Spinal cord (tissue), 10 donors: ENCODE measurements around the gene HM13. TPM values are rescaled to one million over a fixed set of nuclear protein-coding genes. Genes with fewer than 3 reads are reported as not detected.

Experiments used
- DNase-seq, 6 donors: peaks; one replicate each; pipeline versions ENCODE4 v3.0.0 to v3.0.0-alpha.2; 2013 to 2015; ENCODE audit warnings: low spot score in 6 of 6, low read depth in 4 of 6
- H3K27ac ChIP-seq: one replicate; pipeline ENCODE4 v1.5.1; 2013; ENCODE audit warnings: low read depth, low read length, control low read depth
- H3K27me3 ChIP-seq: one replicate; pipeline ENCODE4 v1.6.1; 2013; ENCODE audit warnings: low read length; ENCODE audit not compliant: control insufficient read depth, insufficient read depth
- H3K36me3 ChIP-seq: one replicate; pipeline ENCODE4 v1.6.1; 2013; ENCODE audit warnings: low read length; ENCODE audit not compliant: control insufficient read depth, insufficient read depth
- H3K4me1 ChIP-seq: one replicate; pipeline ENCODE4 v1.6.1; 2013; ENCODE audit warnings: low read length; ENCODE audit not compliant: control insufficient read depth, insufficient read depth
- H3K4me3 ChIP-seq: one replicate; pipeline ENCODE4 v1.5.1; 2013; ENCODE audit warnings: low read depth, low read length, control low read depth
- H3K9me3 ChIP-seq: one replicate; pipeline ENCODE4 v1.6.1; 2013; ENCODE audit warnings: low read length; ENCODE audit not compliant: control insufficient read depth, insufficient read depth
- WGBS: methylation state at CpG from one replicate; pipeline ENCODE4 v1.1.5; 2013; ENCODE audit warnings: missing lambda C conversion rate; ENCODE audit not compliant: insufficient coverage; 5-methylcytosine and 5-hydroxymethylcytosine counted together
- polyA plus RNA-seq, 2 donors: library from polyadenylated mRNA; unstranded; fragments of 120-200 nt; gene quantifications; one replicate each; pipeline ENCODE4 v1.2.1, GENCODE V29; 2013; ENCODE audit not compliant: insufficient read length in 2 of 2
- total RNA-seq, 2 donors: library from RNA; depleted of rRNA in 1 of 2; stranded (reverse); fragments of 120-200 nt in 1 of 2; fragments of >200 nt in 1 of 2; gene quantifications; one replicate each; pipeline versions ENCODE4 v1.2.3 to v1.2.4, GENCODE V29; 2013 to 2014
- donor health status: healthy.

HM13 gene
- total and polyA plus RNA-seq, 4 donors, result 40.5 to 137 (median 85.0) TPM

DNA sequence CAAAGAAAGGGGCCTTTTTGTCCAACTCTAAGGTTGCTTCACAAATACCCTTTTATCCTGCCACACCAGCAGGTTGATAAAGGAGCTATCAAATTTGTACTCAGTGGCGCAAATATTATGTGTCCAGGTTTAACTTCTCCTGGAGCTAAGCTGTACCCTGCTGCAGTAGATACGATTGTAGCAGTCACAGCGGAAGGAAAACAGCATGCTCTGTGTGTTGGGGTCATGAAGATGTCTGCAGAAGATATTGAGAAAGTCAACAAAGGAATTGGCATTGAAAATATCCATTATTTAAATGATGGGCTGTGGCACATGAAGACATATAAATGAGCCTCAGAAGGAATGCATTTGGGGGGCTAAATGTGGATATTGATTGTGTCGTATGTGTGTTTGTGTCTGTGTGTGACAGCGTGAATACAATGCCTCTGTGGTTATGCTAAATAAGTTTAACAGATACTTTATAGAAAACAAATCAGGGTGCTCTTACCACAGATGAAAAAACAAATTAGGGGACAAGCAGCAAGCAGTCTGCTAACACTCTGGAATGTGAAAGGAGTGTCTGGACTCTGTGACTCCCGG, 33.6 kb downstream of the HM13 start:
- no peak overlapping the region for H3K27ac ChIP-seq
- H3K36me3 ChIP-seq, result peaks cover 66% of the 10 kb centered on the region
- WGBS, result 72% methylated on average over 2 of the region's 6 CpGs

DNA sequence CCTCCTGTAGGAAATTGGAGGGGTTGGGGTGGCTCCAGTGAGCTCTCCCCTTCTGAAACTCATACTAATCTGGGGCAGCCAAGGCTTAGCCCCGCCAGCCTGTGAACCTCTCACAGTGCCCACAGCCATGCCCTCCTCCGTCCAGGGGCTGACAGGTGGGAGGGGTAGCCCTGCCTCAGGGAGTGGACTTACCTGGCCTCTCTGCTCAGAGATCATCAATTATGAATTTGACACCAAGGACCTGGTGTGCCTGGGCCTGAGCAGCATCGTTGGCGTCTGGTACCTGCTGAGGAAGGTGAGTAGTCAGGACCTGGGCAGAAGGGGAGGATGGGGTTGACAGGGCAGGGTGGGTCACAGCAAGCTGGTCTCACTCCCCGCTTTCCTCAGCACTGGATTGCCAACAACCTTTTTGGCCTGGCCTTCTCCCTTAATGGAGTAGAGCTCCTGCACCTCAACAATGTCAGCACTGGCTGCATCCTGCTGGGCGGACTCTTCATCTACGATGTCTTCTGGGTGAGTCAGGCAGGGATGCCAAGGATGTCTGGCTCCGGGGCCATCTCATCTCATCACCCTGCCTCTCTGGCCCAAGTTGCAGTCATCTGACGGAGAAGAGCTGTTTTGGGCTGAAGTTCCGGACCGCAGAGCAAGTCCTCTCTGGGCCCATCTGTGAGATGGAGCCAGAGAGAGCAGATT, 34.7 kb downstream of the HM13 start:
- Histone ChIP-seq H3K36me3 (peaks cover 65% of the 10 kb centered on the region), H3K27me3 (no peaks in the 10 kb centered on the region), H3K4me3 (no peak overlapping the region), H3K9me3 (no peaks in the 10 kb centered on the region), H3K4me1 (peaks cover 20% of the 10 kb centered on the region), H3K27ac (no peak overlapping the region)
- DNase-seq, result no peak
- WGBS, result 95% methylated on average over 11 of the region's 11 CpGs

More for the DNA sequence above, 33.6 kb downstream of the HM13 start:
- H3K9me3 ChIP-seq, result no peaks in the 10 kb centered on the region
- no peaks in the 10 kb centered on the region for H3K27me3 ChIP-seq
- DNase-seq, result no peak
- H3K4me1 ChIP-seq, result peaks cover 22% of the 10 kb centered on the region
- H3K4me3 ChIP-seq, result peak overlapping the region; percentile 60

DNA sequence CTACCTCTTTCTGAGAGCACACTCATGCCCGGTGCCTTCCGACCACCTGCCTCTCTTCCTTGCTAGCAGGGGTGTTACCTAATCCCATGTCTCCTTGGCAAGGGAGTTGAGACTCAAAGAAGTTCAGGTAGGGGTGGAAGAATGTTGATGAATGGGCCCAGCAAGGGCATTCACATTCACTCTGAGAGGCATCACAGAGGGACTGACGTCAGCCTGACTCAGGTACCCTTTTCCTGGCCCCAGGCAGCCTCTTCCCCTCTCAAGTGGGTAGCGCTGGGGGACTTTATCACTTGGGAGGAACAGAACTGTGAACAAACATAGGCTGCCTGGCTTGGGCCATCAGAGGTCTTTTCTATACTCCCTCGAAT, 35.3 kb downstream of the HM13 start:
- peaks cover 67% of the 10 kb centered on the region for H3K36me3 ChIP-seq
- no peak for DNase-seq
- H3K27me3 ChIP-seq, result no peaks in the 10 kb centered on the region
- WGBS, result 87% methylated on average over 3 of the region's 5 CpGs
- no peak overlapping the region for H3K4me3 ChIP-seq
- no peaks in the 10 kb centered on the region for H3K9me3 ChIP-seq
- peaks cover 18% of the 10 kb centered on the region for H3K4me1 ChIP-seq
- no peak overlapping the region for H3K27ac ChIP-seq

DNA sequence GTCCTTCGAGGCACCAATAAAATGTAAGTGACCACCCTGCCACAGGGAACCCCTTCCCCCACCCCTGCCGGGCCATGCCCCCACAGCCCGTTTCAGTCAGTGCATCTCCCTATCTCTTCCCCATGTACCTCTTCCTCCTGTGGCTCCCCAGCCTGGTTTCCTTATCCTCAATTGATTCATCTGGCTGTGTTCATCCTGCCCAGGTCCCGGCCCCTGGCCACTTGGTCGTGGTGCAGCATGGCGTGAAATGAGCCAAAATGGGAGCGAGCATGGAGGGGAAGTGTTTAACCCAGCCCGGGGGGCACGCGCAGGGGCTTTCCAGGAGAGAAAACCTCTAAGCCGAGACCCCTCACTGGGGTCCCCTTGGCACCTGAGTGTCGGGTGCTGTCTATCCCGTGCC, 35.9 kb downstream of the HM13 start:
- Histone ChIP-seq H3K9me3 (no peaks in the 10 kb centered on the region), H3K27ac (no peak overlapping the region), H3K27me3 (no peaks in the 10 kb centered on the region), H3K4me3 (no peak overlapping the region), H3K4me1 (peaks cover 18% of the 10 kb centered on the region), H3K36me3 (peaks cover 73% of the 10 kb centered on the region)
- DNase-seq, result no peak
- WGBS, result 94% methylated on average over 10 of the region's 13 CpGs

DNA sequence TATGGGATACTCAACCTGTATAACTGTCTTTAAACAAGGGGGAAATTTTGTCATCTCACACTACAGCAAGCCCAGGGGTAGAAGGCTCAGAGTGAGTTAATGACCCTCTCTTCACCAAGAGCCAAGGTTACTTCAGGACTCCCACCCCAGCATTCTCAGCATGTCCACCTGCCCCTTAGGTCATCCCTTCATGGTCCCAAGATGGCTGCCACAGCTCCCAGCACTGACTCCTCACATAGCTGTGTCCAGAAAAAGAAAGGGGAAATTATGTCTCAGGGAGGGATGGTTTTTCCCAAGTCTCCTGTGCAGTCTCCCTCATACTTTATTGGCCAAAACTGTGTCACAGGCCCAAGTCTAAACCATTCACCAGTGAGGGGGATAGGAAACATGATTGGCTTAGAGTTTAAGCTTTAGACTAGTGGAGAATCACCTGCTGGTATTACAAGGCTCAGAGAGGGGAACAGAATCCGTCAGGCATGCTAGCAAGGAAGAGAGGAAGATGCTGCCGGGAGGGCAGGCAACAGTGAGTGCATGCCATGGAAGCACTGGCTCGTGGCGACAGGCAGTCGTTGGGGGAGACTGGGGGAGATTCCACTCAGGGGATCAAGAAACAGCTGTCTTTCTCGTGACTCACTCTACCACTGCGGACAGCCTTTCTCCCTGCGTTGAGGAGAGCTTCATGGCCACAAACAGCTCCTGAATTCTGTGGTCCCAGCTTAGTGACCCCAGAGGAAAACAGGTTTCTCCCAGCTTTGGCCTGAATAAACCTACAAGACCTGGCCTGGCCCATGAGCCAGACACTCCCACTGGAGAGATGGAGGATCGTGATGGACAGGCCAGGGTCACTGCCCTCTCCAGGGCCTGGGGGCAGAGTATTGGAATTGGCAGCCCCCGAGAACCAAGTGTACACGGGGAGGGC, 37.2 kb downstream of the HM13 start:
- Histone ChIP-seq H3K4me3 (no peak overlapping the region), H3K27me3 (no peaks in the 10 kb centered on the region), H3K9me3 (no peaks in the 10 kb centered on the region), H3K27ac (no peak overlapping the region), H3K4me1 (peaks cover 14% of the 10 kb centered on the region), H3K36me3 (peaks cover 72% of the 10 kb centered on the region)
- no peak for DNase-seq
- 95% methylated on average over 11 of the region's 11 CpGs for WGBS

DNA sequence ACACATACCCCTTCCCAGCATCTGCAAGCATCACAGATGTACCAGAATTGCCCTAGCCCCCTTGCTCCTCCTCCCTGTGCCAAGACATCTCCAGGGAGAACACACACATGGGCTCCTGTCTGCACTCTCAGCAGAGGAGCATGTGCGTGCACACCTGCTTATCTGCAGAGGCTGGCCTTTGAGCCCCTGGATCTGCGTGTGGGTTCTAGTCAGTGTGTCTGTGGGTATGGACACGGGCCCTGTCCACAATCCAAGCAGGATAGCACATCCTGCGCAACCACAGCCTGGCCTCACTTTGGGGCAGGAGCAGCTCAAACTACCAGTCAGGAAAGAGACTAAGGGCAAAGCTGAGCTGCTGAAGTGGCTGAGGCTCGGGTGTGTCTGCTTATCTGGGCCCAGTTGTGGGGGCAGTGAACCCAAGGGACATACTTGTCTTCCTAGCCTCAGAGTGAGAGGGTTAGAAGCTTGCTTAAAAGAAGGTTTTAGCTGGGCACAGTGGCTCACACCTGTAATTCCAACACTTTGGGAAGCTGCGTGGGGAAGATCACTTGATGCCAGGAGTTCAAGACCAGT, 41.0 kb downstream of the HM13 start:
- H3K9me3 ChIP-seq, result no peaks in the 10 kb centered on the region
- no peak overlapping the region for H3K4me3 ChIP-seq
- no peak overlapping the region for H3K27ac ChIP-seq
- peaks cover 61% of the 10 kb centered on the region for H3K36me3 ChIP-seq
- no peak for DNase-seq
- WGBS, result 93% methylated on average over 5 of the region's 6 CpGs
- no peaks in the 10 kb centered on the region for H3K27me3 ChIP-seq
- H3K4me1 ChIP-seq, result no peaks in the 10 kb centered on the region

DNA sequence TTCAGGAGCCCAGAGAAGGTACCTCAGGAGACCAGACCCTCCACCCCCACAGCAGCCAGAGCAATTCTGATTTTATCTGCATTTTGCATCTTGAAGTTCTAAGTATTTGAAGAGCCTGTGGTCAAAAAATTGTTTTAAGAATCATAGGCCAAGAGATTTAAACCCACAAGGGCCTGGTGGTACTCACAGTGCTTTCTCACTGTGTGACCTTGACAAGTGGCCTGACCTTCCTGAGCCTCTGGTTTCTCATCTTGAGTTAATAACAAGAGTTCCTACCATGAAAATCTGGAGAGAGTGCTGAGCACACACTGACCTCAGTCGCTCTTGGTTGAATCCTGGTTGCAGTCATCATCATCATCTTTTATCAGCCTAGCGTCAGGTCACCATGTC, 45.5 kb downstream of the HM13 start:
- no peak overlapping the region for H3K4me3 ChIP-seq
- H3K36me3 ChIP-seq, result peaks cover 61% of the 10 kb centered on the region
- peaks cover 6% of the 10 kb centered on the region for H3K4me1 ChIP-seq
- no peak overlapping the region for H3K27ac ChIP-seq
- no peak for DNase-seq
- H3K27me3 ChIP-seq, result no peaks in the 10 kb centered on the region
- no peaks in the 10 kb centered on the region for H3K9me3 ChIP-seq
- WGBS, result 100% methylated on average over 1 of the region's 2 CpGs

DNA sequence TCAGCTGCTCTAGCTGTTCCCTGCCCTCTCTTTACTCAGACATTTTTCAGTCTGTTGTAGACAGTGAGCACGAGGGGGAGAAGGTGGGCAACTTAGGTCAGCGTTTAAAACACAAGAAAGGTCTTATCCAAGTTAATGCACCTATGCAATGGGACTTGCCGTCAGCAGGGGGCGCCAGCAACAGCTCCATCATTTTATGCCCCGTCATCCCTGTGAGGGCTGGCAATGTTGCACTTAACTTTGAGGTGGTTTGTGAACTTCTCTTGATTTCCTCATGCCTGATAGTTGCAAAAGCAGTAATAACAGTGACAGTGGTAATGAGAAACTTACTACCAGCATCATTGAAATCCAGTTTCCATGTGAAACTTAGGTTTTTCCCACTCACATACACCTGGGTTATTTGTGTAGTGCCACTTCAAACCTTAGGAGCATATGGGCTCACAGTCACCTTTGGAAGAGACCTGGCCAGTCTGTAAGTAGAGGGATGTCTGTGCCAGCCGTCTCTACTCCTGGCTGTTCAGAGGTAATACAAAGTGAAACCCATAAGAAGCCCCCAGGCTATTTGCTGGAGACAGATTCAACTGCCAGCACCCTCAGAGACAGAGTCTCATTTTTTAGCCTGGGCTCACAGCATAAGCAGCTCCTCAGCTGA, 46.0 kb downstream of the HM13 start:
- Histone ChIP-seq H3K4me1 (peaks cover 6% of the 10 kb centered on the region), H3K27me3 (no peaks in the 10 kb centered on the region), H3K4me3 (no peak overlapping the region), H3K27ac (no peak overlapping the region), H3K36me3 (peaks cover 56% of the 10 kb centered on the region), H3K9me3 (no peaks in the 10 kb centered on the region)
- DNase-seq, result peak in 2 of 6 donors; percentile 48 to 58
- 33% methylated on average over 6 of the region's 6 CpGs for WGBS
